ENCODE results near the gene OR2H1.

GRCh38 chr6:29483735-29484134, 26.8 kb downstream of the OR2H1 start:
- TF ChIP-seq POLR2AphosphoS5 (IDR thresholded peaks at IDR 0.05; ENCODE audit: low read depth, low read length) (no peak), SIN3A (IDR thresholded peaks at IDR 0.05; ENCODE audit: borderline replicate concordance, insufficient read depth, low read length) (no peak), REST (IDR thresholded peaks at IDR 0.05; ENCODE audit: insufficient read depth in 1 of 2, low read depth in 2 of 2, low read length in 2 of 2) (no peak), TAF1 (IDR thresholded peaks at IDR 0.05; ENCODE audit: borderline replicate concordance, insufficient read depth, low read length) (no peak)
